SU-DHL-6 (cell line): ENCODE results near the gene AGTRAP.

Source experiments
- CTCF ChIP-seq: fragments of 200-600 bp; sonication (generic); IDR thresholded peaks from one replicate; pipeline ENCODE4 v1.5.1; 2017; ENCODE audit warnings: antibody characterized with exemption, mild to moderate bottlenecking, low read length, moderate library complexity; ENCODE audit not compliant: insufficient read depth, poor library complexity, severe bottlenecking
- EZH2phosphoT487 ChIP-seq: fragments of 200-600 bp; sonication (generic), shearing (Covaris generic); conservative IDR thresholded peaks from 2 replicates; pipeline ENCODE4 v1.6.1; 2018; ENCODE audit warnings: mild to moderate bottlenecking, antibody characterized with exemption, low read length, moderate library complexity, mixed read lengths

DNA sequence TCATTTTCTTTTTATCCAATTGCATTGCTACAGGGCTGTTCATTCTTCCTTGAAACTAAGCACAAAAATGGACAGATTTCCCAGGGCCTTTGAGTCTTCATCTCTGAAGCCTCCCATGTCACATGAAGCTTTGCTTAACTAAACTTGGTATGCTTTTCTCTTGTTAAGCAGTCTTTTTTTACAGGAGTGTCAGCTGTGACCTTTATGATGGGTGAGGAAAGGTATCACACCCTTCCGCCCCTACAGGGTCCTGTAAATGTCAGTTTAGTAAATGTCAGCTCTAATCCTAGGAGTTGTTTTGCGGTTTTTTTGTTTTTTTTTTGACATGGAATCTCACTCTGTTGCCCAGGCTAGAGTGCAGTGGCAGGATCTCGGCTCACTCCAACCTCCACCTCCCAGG, 2.6 kb upstream of the AGTRAP start:
- TF ChIP-seq CTCF (no peak), EZH2phosphoT487 (no peak)
